ENCODE results near the gene POMC. TPM values are rescaled to one million over a fixed set of nuclear protein-coding genes. Genes with fewer than 3 reads are reported as not detected.
"Not testable (repeated sequence)": the region's sequence is repeated elsewhere in the genome, so short reads cannot be mapped to it uniquely, and the experiment has no call there.

Gene POMC
- polyA plus RNA-seq, 1 experiment = 0.43 TPM

GRCh38 chr2:25132299-25132635 lies 36.1 kb downstream of the POMC start:
- H3K4me3 ChIP-seq (ENCODE audit: low read depth, low read length) = no peak overlapping the region
- no peak for TF ChIP-seq CTCF (IDR thresholded peaks at IDR 0.05; ENCODE audit: insufficient read depth, low read depth, low read length)
- ChIA-PET CTCF (interaction anchor here (8.8 kb wide), 1 partner anchor 158 kb away, joined by 154 read pairs; no protein-coding TSS in a partner anchor), POLR2A (no interaction called here)
- no peaks in the 10 kb centered on the region for H3K36me3 ChIP-seq (ENCODE audit: control insufficient read depth, insufficient read depth, low read length)
- H3K27me3 ChIP-seq (ENCODE audit: control insufficient read depth, insufficient read depth, low read length) = peaks cover 2% of the 10 kb centered on the region; the same call in 1 of the 2 replicates
- no peak for DNase-seq (ENCODE audit: low read depth)

GRCh38 chr2:25131567-25132298 lies 36.6 kb downstream of the POMC start:
- POLR2A ChIA-PET = no interaction called here
- H3K36me3 ChIP-seq (ENCODE audit: control insufficient read depth, insufficient read depth, low read length) = no peaks in the 10 kb centered on the region
- CTCF ChIA-PET = interaction anchor here (0.9 to 8.8 kb wide), 2 partner anchors 157 to 301 kb away, joined by 3 to 154 read pairs; no protein-coding TSS in a partner anchor
- H3K27me3 ChIP-seq (ENCODE audit: control insufficient read depth, insufficient read depth, low read length) = peaks cover under 1% of the 10 kb centered on the region; the same call in 1 of the 2 replicates
- TF ChIP-seq CTCF (IDR thresholded peaks at IDR 0.05; ENCODE audit: insufficient read depth, low read depth, low read length) = no peak
- H3K4me3 ChIP-seq (ENCODE audit: low read depth, low read length) = no peak overlapping the region
- no peak for DNase-seq (ENCODE audit: low read depth)

- no peak for TF ChIP-seq CTCF (IDR thresholded peaks at IDR 0.05; ENCODE audit: insufficient read depth, low read depth, low read length)
- ChIA-PET POLR2A (no interaction called here), CTCF (interaction anchor here (0.9 to 8.8 kb wide), 2 partner anchors 157 to 301 kb away, joined by 3 to 154 read pairs; no protein-coding TSS in a partner anchor)
- Histone ChIP-seq H3K27me3 (ENCODE audit: control insufficient read depth, insufficient read depth, low read length) (no peaks in the 10 kb centered on the region), H3K36me3 (ENCODE audit: control insufficient read depth, insufficient read depth, low read length) (no peaks in the 10 kb centered on the region), H3K4me3 (ENCODE audit: low read depth, low read length) (no peak overlapping the region)
- DNase-seq (ENCODE audit: low read depth) = no peak
Observed at GRCh38 chr2:25131253-25131566, 37.2 kb downstream of the POMC start.

- no peak for TF ChIP-seq CTCF (IDR thresholded peaks at IDR 0.05; ENCODE audit: insufficient read depth, low read depth, low read length)
- Histone ChIP-seq H3K4me3 (ENCODE audit: low read depth, low read length) (no peak overlapping the region), H3K36me3 (ENCODE audit: control insufficient read depth, insufficient read depth, low read length) (no peaks in the 10 kb centered on the region), H3K27me3 (ENCODE audit: control insufficient read depth, insufficient read depth, low read length) (no peaks in the 10 kb centered on the region)
- POLR2A ChIA-PET = interaction anchor here (1.0 kb wide), 1 partner anchor 155 kb away, joined by 3 read pairs; no protein-coding TSS in a partner anchor
- CTCF ChIA-PET = interaction anchor here (0.6 to 8.8 kb wide), 20 partner anchors 9 to 761 kb away, joined by 3 to 154 read pairs (median 5); no protein-coding TSS in a partner anchor
- DNase-seq (ENCODE audit: low read depth) = no peak
Observed at GRCh38 chr2:25129901-25130520, 38.4 kb downstream of the POMC start.

- POLR2A ChIA-PET = no interaction called here
- Histone ChIP-seq H3K4me3 (ENCODE audit: low read depth, low read length) (no peak overlapping the region), H3K36me3 (ENCODE audit: control insufficient read depth, insufficient read depth, low read length) (no peaks in the 10 kb centered on the region), H3K27me3 (ENCODE audit: control insufficient read depth, insufficient read depth, low read length) (no peaks in the 10 kb centered on the region)
- CTCF ChIA-PET = interaction anchor here (0.7 to 8.8 kb wide), 9 partner anchors 8 to 720 kb away, joined by 3 to 154 read pairs (median 6); no protein-coding TSS in a partner anchor
- no peak for DNase-seq (ENCODE audit: low read depth)
- TF ChIP-seq CTCF (IDR thresholded peaks at IDR 0.05; ENCODE audit: insufficient read depth, low read depth, low read length) = no peak
Observed at GRCh38 chr2:25127646-25128045, 40.7 kb downstream of the POMC start.

- POLR2A ChIA-PET; H3K4me3 ChIP-seq (ENCODE audit: low read depth, low read length); H3K36me3 ChIP-seq (ENCODE audit: control insufficient read depth, insufficient read depth, low read length); DNase-seq (ENCODE audit: low read depth); H3K27me3 ChIP-seq (ENCODE audit: control insufficient read depth, insufficient read depth, low read length): not testable (repeated sequence)
- CTCF ChIA-PET = interaction anchor here (1.4 to 8.8 kb wide), 4 partner anchors 101 to 152 kb away, joined by 4 to 154 read pairs (median 8); no protein-coding TSS in a partner anchor
Observed at GRCh38 chr2:25127071-25127470, 41.3 kb downstream of the POMC start.
